ENCODE results near the gene CCT2.

DNA sequence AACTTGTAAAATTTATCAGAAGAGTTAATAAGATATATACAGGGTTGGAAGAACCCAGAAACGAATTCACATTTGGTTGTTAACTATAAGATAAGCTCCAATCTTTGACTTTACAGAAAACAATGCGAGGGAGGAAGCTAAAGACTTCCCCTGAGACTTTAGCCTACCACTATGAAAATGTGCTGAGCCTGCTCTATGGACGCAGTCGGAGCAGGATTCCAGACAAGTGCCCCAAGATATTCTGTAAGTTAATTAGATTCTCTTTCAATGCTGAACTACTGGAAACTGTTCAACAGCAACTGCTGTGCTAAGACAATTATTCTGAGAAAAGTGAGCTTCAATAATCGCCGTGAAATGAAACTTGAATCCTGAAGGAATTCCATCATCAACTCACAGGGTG lies 33.8 kb downstream of the CCT2 start:
- TF ChIP-seq POLR2AphosphoS5 (IDR thresholded peaks at IDR 0.05; ENCODE audit: low read depth, low read length), result no peak
- TF ChIP-seq, protein P1, sequence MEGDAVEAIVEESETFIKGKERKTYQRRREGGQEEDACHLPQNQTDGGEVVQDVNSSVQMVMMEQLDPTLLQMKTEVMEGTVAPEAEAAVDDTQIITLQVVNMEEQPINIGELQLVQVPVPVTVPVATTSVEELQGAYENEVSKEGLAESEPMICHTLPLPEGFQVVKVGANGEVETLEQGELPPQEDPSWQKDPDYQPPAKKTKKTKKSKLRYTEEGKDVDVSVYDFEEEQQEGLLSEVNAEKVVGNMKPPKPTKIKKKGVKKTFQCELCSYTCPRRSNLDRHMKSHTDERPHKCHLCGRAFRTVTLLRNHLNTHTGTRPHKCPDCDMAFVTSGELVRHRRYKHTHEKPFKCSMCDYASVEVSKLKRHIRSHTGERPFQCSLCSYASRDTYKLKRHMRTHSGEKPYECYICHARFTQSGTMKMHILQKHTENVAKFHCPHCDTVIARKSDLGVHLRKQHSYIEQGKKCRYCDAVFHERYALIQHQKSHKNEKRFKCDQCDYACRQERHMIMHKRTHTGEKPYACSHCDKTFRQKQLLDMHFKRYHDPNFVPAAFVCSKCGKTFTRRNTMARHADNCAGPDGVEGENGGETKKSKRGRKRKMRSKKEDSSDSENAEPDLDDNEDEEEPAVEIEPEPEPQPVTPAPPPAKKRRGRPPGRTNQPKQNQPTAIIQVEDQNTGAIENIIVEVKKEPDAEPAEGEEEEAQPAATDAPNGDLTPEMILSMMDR (IDR thresholded peaks at IDR 0.05), result no peak
- TF ChIP-seq, protein P2, sequence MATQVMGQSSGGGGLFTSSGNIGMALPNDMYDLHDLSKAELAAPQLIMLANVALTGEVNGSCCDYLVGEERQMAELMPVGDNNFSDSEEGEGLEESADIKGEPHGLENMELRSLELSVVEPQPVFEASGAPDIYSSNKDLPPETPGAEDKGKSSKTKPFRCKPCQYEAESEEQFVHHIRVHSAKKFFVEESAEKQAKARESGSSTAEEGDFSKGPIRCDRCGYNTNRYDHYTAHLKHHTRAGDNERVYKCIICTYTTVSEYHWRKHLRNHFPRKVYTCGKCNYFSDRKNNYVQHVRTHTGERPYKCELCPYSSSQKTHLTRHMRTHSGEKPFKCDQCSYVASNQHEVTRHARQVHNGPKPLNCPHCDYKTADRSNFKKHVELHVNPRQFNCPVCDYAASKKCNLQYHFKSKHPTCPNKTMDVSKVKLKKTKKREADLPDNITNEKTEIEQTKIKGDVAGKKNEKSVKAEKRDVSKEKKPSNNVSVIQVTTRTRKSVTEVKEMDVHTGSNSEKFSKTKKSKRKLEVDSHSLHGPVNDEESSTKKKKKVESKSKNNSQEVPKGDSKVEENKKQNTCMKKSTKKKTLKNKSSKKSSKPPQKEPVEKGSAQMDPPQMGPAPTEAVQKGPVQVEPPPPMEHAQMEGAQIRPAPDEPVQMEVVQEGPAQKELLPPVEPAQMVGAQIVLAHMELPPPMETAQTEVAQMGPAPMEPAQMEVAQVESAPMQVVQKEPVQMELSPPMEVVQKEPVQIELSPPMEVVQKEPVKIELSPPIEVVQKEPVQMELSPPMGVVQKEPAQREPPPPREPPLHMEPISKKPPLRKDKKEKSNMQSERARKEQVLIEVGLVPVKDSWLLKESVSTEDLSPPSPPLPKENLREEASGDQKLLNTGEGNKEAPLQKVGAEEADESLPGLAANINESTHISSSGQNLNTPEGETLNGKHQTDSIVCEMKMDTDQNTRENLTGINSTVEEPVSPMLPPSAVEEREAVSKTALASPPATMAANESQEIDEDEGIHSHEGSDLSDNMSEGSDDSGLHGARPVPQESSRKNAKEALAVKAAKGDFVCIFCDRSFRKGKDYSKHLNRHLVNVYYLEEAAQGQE (IDR thresholded peaks at IDR 0.05; ENCODE audit: insufficient read depth in 1 of 2, low read depth in 2 of 2, low read length in 1 of 2), result no peak
- TF ChIP-seq TCF7L2 (IDR thresholded peaks at IDR 0.05; ENCODE audit: low read depth, low read length), result no peak
- TF ChIP-seq SIN3A (IDR thresholded peaks at IDR 0.05; ENCODE audit: borderline replicate concordance, insufficient read depth, low read depth, low read length), result no peak
